CD14-positive monocyte (primary cell): ENCODE measurements around the gene FAM210A. TPM values are rescaled to one million over a fixed set of nuclear protein-coding genes. Genes with fewer than 3 reads are reported as not detected.

Experiments
- DNase-seq, 3 donors: peaks; one replicate each; pipeline ENCODE4 v3.0.0-alpha.2; 2011 to 2022
- H2AFZ ChIP-seq: 2 replicates; pipeline ENCODE4 v1.6.0; 2012; ENCODE audit warnings: mild to moderate bottlenecking, low read depth, low read length, inconsistent platforms; ENCODE audit not compliant: insufficient read depth, poor library complexity, severe bottlenecking
- H3K27ac ChIP-seq, 2 donors: 1 replicate in 1 of 2; 2 replicates in 1 of 2; pipeline ENCODE4 v1.5.1; 2012 to 2013; ENCODE audit warnings: low read length in 2 of 2, control low read depth in 1 of 2, inconsistent platforms in 1 of 2, low read depth in 1 of 2, mild to moderate bottlenecking in 1 of 2
- H3K27me3 ChIP-seq, 2 donors: one replicate each; pipeline versions ENCODE4 v1.6.0 to v1.6.1; 2011 to 2013; ENCODE audit warnings: low read length in 2 of 2; ENCODE audit not compliant: control insufficient read depth in 2 of 2, insufficient read depth in 2 of 2
- H3K36me3 ChIP-seq, 2 donors: replicated peaks in 1 of 2; 1 replicate in 1 of 2; 2 replicates in 1 of 2; pipeline versions ENCODE4 v1.5.1 to v1.6.1; 2012 to 2013; ENCODE audit warnings: low read length in 2 of 2, control low read depth in 1 of 2, inconsistent platforms in 1 of 2, mild to moderate bottlenecking in 1 of 2; ENCODE audit not compliant: insufficient read depth in 2 of 2, control insufficient read depth in 1 of 2
- H3K4me1 ChIP-seq, 2 donors: 1 replicate in 1 of 2; 2 replicates in 1 of 2; pipeline versions ENCODE4 v1.5.1 to v1.6.1; 2012 to 2013; ENCODE audit warnings: low read length in 2 of 2, control low read depth in 1 of 2, inconsistent platforms in 1 of 2, mild to moderate bottlenecking in 1 of 2, moderate library complexity in 1 of 2; ENCODE audit not compliant: insufficient read depth in 2 of 2, control insufficient read depth in 1 of 2
- H3K4me2 ChIP-seq: replicated peaks from 2 replicates; pipeline ENCODE3; 2012; ENCODE audit warnings: low read length, moderate library complexity, mild to moderate bottlenecking; ENCODE audit not compliant: poor library complexity, severe bottlenecking; ENCODE audit errors: extremely low read depth
- H3K4me3 ChIP-seq, 3 experiments: fragments of 200-600 bp in 1 of 3; sonication (generic) in 1 of 3; replicated peaks in 1 of 3; 1 replicate in 2 of 3; 2 replicates in 1 of 3; pipeline ENCODE4 v1.5.1; 2011 to 2013; ENCODE audit warnings: low read length in 3 of 3, mild to moderate bottlenecking in 3 of 3, control low read depth in 2 of 3, low read depth in 2 of 3, inconsistent platforms in 1 of 3, moderate library complexity in 1 of 3
- H3K79me2 ChIP-seq: 2 replicates; pipeline ENCODE4 v1.6.0; 2012; ENCODE audit warnings: mild to moderate bottlenecking, control low read depth, inconsistent platforms, low read length, moderate library complexity; ENCODE audit not compliant: insufficient read depth
- H3K9ac ChIP-seq: 2 replicates; pipeline ENCODE4 v1.6.0; 2017; ENCODE audit warnings: low read length, mild to moderate bottlenecking; ENCODE audit not compliant: insufficient read depth, poor library complexity, severe bottlenecking
- H3K9me3 ChIP-seq, 2 donors: replicated peaks in 1 of 2; 1 replicate in 1 of 2; 2 replicates in 1 of 2; pipeline versions ENCODE4 v1.5.1 to v1.6.1; 2012 to 2013; ENCODE audit warnings: low read length in 2 of 2, control low read depth in 1 of 2; ENCODE audit not compliant: control insufficient read depth in 1 of 2, insufficient read depth in 1 of 2
- H4K20me1 ChIP-seq: 2 replicates; pipeline ENCODE4 v1.6.0; 2012; ENCODE audit warnings: mild to moderate bottlenecking, low read length, control low read depth, moderate library complexity; ENCODE audit not compliant: insufficient read depth
- H3K27ac Mint-ChIP-seq, 7 donors: one replicate each; pipeline ENCODE4 v1.8.0; 2020; ENCODE audit warnings: mild to moderate bottlenecking in 7 of 7, mixed read lengths in 7 of 7, moderate library complexity in 6 of 7, inconsistent platforms in 2 of 7
- H3K27me3 Mint-ChIP-seq, 3 donors: one replicate each; pipeline ENCODE4 v1.8.0; 2021 to 2022; ENCODE audit warnings: low read depth in 3 of 3, mild to moderate bottlenecking in 3 of 3, mixed read lengths in 3 of 3, moderate library complexity in 3 of 3, inconsistent platforms in 1 of 3
- H3K36me3 Mint-ChIP-seq, 2 donors: one replicate each; pipeline ENCODE4 v1.8.0; 2020; ENCODE audit warnings: mixed read lengths in 2 of 2, inconsistent platforms in 1 of 2, mild to moderate bottlenecking in 1 of 2
- H3K4me1 Mint-ChIP-seq: one replicate; pipeline ENCODE4 v1.8.0; 2020; ENCODE audit warnings: mild to moderate bottlenecking, mixed read lengths
- H3K4me3 Mint-ChIP-seq, 2 donors: one replicate each; pipeline ENCODE4 v1.8.0; 2020; ENCODE audit warnings: mild to moderate bottlenecking in 2 of 2, mixed read lengths in 2 of 2, moderate library complexity in 1 of 2
- H3K9me3 Mint-ChIP-seq, 7 donors: one replicate each; pipeline ENCODE4 v1.8.0; 2020 to 2022; ENCODE audit warnings: mixed read lengths in 7 of 7, mild to moderate bottlenecking in 6 of 7, moderate library complexity in 6 of 7, inconsistent platforms in 2 of 7
- CTCF ChIP-seq: fragments of 200-600 bp; IDR thresholded peaks from one replicate; pipeline ENCODE4 v1.8.0; 2022; ENCODE audit warnings: antibody characterized with exemption, mild to moderate bottlenecking
- WGBS: methylation state at CpG from one replicate; pipeline ENCODE4 v1.1.5; 2013; ENCODE audit warnings: missing lambda C conversion rate; ENCODE audit not compliant: insufficient coverage; 5-methylcytosine and 5-hydroxymethylcytosine counted together
- intact Hi-C, 2 donors: fragments of 100-400 bp; cut with micrococcal nuclease; formaldehyde crosslinking; loops; one replicate each; pipeline versions ENCODE4 v1.15.0 to v1.15.1; 2023
- polyA minus RNA-seq: library from RNA; depleted of rRNA, polyadenylated mRNA; stranded (reverse); fragments of >200 nt; gene quantifications from 2 replicates; pipeline ENCODE4 v1.2.3, GENCODE V29; 2012
- polyA plus RNA-seq, 3 donors: library from polyadenylated mRNA; depleted of rRNA in 1 of 3; unstranded in 2 of 3; stranded (reverse) in 1 of 3; fragments of 300-500 nt in 2 of 3; fragments of >200 nt in 1 of 3; fragmentation: Illumina TruSeq in 2 of 3; gene quantifications; 1 replicate in 2 of 3; 2 replicates in 1 of 3; pipeline ENCODE4 v1.2.3, GENCODE V29; 2012 to 2021
- total RNA-seq, 12 experiments: library from RNA in 1 of 12; stranded (reverse) in 1 of 12; fragments of 120-200 nt in 1 of 12; gene quantifications; one replicate each; pipeline ENCODE4 v1.2.4 and lab custom pipeline; 2013 to 2026; ENCODE audit warnings: mixed read lengths in 6 of 12, inconsistent platforms in 1 of 12

The FAM210A gene
- total RNA-seq (2013) = 9.2 TPM
- polyA plus RNA-seq = 1 to 10 TPM; 2.8 to 6.9 (median 6.9) TPM
- 5.1 and 9.7 TPM in 2 replicates for polyA minus RNA-seq
- total RNA-seq (lab: John Stamatoyannopoulos, UW) = 9.5 to 47.8 (median 23.8) reads per million in 11 experiments

GRCh38 chr18:13726232-13726971 lies at the start of gene FAM210A, which contains the start of gene RNMT:
Gene FAM210A, minus strand, starts transcription at chr18:13726558. Its CDS starts 44,481 bp downstream, at chr18:13682077.
Gene RNMT, plus strand, starts transcription at chr18:13726673. Its CDS starts 4,845 bp downstream, at chr18:13731518.
- peak within 1 kb of the TSS; percentile 93 for H3K9ac ChIP-seq
- H3K27me3 ChIP-seq = no peaks in the 10 kb centered on the region
- DNase-seq = peak; percentile 92 to 97 (median 96)
- peaks cover 6 to 13% of the 10 kb centered on the region in 2 donors for H3K36me3 Mint-ChIP-seq
- H3K4me3 Mint-ChIP-seq = peak within 1 kb of the TSS; percentile 90 to 98
- H3K9me3 ChIP-seq = no peaks in the 10 kb centered on the region
- H3K4me1 ChIP-seq = peaks cover 15 to 25% of the 10 kb centered on the region in 2 donors
- TF ChIP-seq CTCF = no peak
- H3K36me3 ChIP-seq = peaks cover 0 to 15% of the 10 kb centered on the region in 2 donors
- peaks cover 19% of the 10 kb centered on the region for H4K20me1 ChIP-seq
- peak within 1 kb of the TSS; percentile 90 to 99 for H3K27ac ChIP-seq
- peaks cover 33% of the 10 kb centered on the region for H3K4me1 Mint-ChIP-seq
- WGBS = under 1% methylated on average over 75 of the region's 76 CpGs
- H3K27me3 Mint-ChIP-seq = no peaks in the 10 kb centered on the region
- H3K79me2 ChIP-seq = peaks cover 94% of the 10 kb centered on the region
- no peaks in the 10 kb centered on the region for H3K9me3 Mint-ChIP-seq
- H3K27ac Mint-ChIP-seq = peak within 1 kb of the TSS; percentile 98 to 100 (median 99)
- H3K4me2 ChIP-seq = peak within 1 kb of the TSS; percentile 67
- intact Hi-C loops = loop anchor here in 1 of 2 donors (5.0 to 10.0 kb wide), 6 partner anchors 169 to 1024 kb away; partner anchors contain the start of genes CEP76, LDLRAD4, PSMG2 and PTPN2
- peak within 1 kb of the TSS; percentile 76 to 84 (median 84) for H3K4me3 ChIP-seq
- H2AFZ ChIP-seq = peak within 1 kb of the TSS; percentile 93

- Mint-ChIP-seq H3K4me1 (no peaks in the 10 kb centered on the region), H3K27me3 (peaks cover 3 to 6% (median 4%) of the 10 kb centered on the region in 3 donors), H3K9me3 (peaks cover 3 to 6% (median 5%) of the 10 kb centered on the region in 7 donors), H3K27ac (no peak overlapping the region), H3K36me3 (no peaks in the 10 kb centered on the region), H3K4me3 (peak overlapping the region in 1 of 2 donors; percentile 24)
- H3K4me3 ChIP-seq = no peak overlapping the region
- no peaks in the 10 kb centered on the region for H3K4me1 ChIP-seq
- no peak overlapping the region for H2AFZ ChIP-seq
- no peak for TF ChIP-seq CTCF
- no peaks in the 10 kb centered on the region for H3K9me3 ChIP-seq
- H3K27me3 ChIP-seq = no peaks in the 10 kb centered on the region
- DNase-seq = no peak
- H3K4me2 ChIP-seq = no peak overlapping the region
- 87% methylated on average over 3 of the region's 3 CpGs for WGBS
- intact Hi-C loops = no loop called here
- H3K79me2 ChIP-seq = no peaks in the 10 kb centered on the region
- H3K9ac ChIP-seq = no peak overlapping the region
- no peaks in the 10 kb centered on the region for H4K20me1 ChIP-seq
- no peaks in the 10 kb centered on the region for H3K36me3 ChIP-seq
- H3K27ac ChIP-seq = no peak overlapping the region
Observed at GRCh38 chr18:13775058-13775457, 48.7 kb upstream of the FAM210A start.
